Activated CD4-positive, alpha-beta T cell treated with anti-CD3 and anti-CD28 coated beads for 36 hours (primary cell): ENCODE data around the gene HS3ST4. TPM values are rescaled to one million over a fixed set of nuclear protein-coding genes. Genes with fewer than 3 reads are reported as not detected.
"Not testable (repeated sequence)": the region's sequence is repeated elsewhere in the genome, so short reads cannot be mapped to it uniquely, and the experiment has no call there.

ENCODE experiments used
- ATAC-seq: fragments of 200-7000 bp; cut with Tn5 transposase; one replicate; pipeline ENCODE4 v1.10.0; 2021; ENCODE audit warnings: mild to moderate bottlenecking, moderate library complexity
- CTCF ChIA-PET: fragments of 350-600 bp; sonication (Branson Sonifier 250); formaldehyde crosslinking; loops from one replicate; lab custom pipeline; 2021; ENCODE audit warnings: antibody characterized with exemption; lab: Charles Lee
- POLR2A ChIA-PET: fragments of 350-600 bp; sonication (Branson Sonifier 250); formaldehyde crosslinking; loops from one replicate; lab custom pipeline; 2021; ENCODE audit warnings: antibody characterized with exemption, inconsistent platforms; lab: Charles Lee
- DNase-seq: peaks from one replicate; pipeline ENCODE4 v3.0.0-alpha.2; 2020
- H3K27ac Mint-ChIP-seq: one replicate; pipeline ENCODE4 v1.8.0; 2021; ENCODE audit warnings: mixed read lengths
- H3K27me3 Mint-ChIP-seq: one replicate; pipeline ENCODE4 v1.8.0; 2021; ENCODE audit warnings: mixed read lengths
- H3K36me3 Mint-ChIP-seq: one replicate; pipeline ENCODE4 v1.8.0; 2021; ENCODE audit warnings: low read depth, mixed read lengths
- H3K4me1 Mint-ChIP-seq: one replicate; pipeline ENCODE4 v1.8.0; 2021; ENCODE audit warnings: mixed read lengths
- H3K4me3 Mint-ChIP-seq: one replicate; pipeline ENCODE4 v1.8.0; 2021; ENCODE audit warnings: mild to moderate bottlenecking, moderate library complexity, mixed read lengths
- H3K9me3 Mint-ChIP-seq: one replicate; pipeline ENCODE4 v1.8.0; 2021; ENCODE audit warnings: low read depth, mixed read lengths
- intact Hi-C, 2 experiments: fragments of 100-400 bp; cut with DNase I in 1 of 2; cut with micrococcal nuclease in 1 of 2; formaldehyde crosslinking; loops; one replicate each; pipeline versions ENCODE4 v1.14.2 to v1.15.1; 2022 to 2024; cut with DNase I, micrococcal nuclease
- total RNA-seq, 2 experiments: library from RNA; stranded (reverse); gene quantifications; one replicate each; pipeline ENCODE4 v1.2.3, GENCODE V29; 2021

HS3ST4 gene
- total RNA-seq, 2 experiments from 2014 or later: not detected

DNA sequence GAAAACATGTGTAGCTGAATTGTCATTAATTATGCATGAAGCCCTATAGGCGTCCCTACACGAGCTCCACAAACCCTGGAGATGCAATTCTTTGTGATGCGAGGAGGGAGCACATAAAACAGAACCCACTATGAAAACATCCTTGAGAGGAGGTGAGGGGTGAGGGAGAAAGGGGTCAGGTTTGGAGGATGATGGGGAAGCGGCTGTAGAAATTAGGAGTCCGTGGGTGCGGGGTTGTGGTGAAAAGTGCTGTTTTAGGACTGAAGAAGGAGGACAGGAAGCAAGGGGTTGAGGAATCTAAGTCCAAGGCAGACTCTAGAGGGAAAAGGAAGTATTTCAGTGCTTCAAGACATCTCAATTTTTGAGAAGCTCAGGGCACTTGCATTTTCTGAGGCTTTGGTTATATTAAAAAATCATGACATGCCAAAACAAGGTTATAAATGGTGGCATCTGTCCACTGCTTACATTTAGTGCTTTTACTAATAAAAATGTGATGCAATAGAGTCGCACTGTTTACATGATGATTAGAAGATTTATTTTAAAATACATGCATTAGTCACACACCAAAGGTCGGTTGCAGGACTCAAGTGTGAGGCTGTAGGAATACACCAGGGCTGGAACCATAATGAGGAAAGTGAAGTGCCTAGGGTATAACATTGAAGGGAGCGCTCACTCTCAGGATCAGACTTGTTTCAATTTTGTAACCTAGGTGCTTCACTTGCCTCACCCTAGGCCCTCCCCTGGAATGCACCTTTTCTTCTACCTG is 379.5 kb downstream of the HS3ST4 start:
- Mint-ChIP-seq H3K9me3 (no peaks in the 10 kb centered on the region), H3K4me1 (no peaks in the 10 kb centered on the region), H3K27ac (no peak overlapping the region), H3K4me3 (no peak overlapping the region), H3K27me3 (peaks cover 5% of the 10 kb centered on the region), H3K36me3 (no peaks in the 10 kb centered on the region)
- no peak for ATAC-seq
- intact Hi-C loops: no loop called here
- ChIA-PET CTCF (no interaction called here), POLR2A (no interaction called here)
- no peak for DNase-seq

DNA sequence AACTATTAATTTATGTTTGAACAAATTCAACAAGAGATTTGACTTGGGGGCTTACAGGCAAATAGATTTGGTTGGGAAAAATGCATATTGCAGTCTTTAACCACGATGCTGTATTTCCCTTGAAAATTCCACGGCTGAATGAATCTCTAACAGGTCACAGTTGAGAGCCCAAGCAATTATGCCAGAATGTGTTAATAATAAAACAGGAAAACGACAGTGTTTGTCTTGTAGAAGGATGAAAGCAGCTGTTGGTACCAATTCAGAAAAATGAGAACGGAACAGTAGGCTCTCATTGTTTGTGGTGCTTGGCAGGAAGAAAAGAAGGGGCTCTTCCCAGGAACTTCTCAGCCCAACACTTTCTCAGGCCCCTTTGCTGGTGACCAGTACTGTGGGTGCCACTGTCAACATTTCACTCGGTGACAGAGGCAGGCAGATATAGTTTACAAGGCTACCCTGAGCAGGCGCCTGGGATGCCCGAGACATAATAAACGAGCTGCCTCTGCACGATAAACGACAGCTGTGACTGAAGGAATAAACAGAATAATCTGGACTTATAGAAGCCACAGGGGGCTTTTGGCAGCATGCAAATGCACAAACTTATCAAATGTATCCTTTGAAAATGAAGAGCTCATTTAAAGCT is 387.1 kb downstream of the HS3ST4 start:
- Mint-ChIP-seq H3K36me3 (no peaks in the 10 kb centered on the region), H3K4me3 (no peak overlapping the region), H3K27me3 (peaks cover 12% of the 10 kb centered on the region), H3K27ac (no peak overlapping the region), H3K9me3 (peaks cover 5% of the 10 kb centered on the region), H3K4me1 (no peaks in the 10 kb centered on the region)
- CTCF ChIA-PET: no interaction called here
- ATAC-seq: no peak
- POLR2A ChIA-PET: no interaction called here
- intact Hi-C loops: no loop called here
- no peak for DNase-seq

DNA sequence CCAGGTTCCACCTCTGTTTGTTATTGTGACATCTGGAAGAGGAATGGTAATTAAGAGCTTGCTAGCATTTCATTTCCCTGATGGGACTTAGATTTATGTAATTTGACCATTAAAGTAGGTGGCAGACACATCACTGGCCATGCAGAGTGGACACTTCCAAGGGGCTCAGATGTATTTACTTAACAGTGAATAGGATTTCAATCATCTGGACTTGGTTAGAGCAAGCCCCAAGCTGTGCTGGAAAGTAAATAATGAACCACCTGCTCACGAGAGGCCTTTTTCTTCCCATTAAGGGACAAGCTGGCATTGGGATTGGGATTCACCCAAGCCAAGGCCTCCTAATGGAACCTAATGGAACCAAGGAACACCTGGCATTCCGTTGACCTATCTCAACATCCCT is 395.3 kb downstream of the HS3ST4 start:
- POLR2A ChIA-PET: no interaction called here

DNA sequence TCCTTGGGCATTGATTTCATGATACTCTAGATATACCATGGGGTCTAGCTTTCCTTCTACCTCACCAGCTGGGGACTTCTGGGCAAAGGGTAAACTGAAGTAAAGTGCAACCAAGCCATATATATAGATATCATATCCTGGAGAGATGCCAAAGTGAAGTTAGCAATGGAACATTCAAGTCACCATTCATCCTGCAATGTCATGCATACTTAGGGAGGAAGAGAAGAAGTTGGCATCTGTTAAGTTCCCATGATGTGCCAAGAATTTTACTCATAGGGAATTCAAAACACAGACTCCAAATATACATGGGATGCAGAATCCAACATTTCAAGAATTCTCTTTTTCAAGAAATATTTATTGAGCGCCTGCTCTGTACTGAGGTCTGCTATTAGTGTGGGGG is 399.8 kb downstream of the HS3ST4 start:
- CTCF ChIA-PET: interaction anchor here (0.7 kb wide), 1 partner anchor 216 kb away, joined by 3 read pairs; no protein-coding TSS in a partner anchor
- Mint-ChIP-seq H3K36me3 (no peaks in the 10 kb centered on the region), H3K4me3 (no peak overlapping the region), H3K4me1 (no peaks in the 10 kb centered on the region), H3K9me3 (peaks cover 5% of the 10 kb centered on the region), H3K27me3 (peaks cover 22% of the 10 kb centered on the region), H3K27ac (no peak overlapping the region)
- intact Hi-C loops: no loop called here
- DNase-seq (no peak), ATAC-seq (no peak)
- POLR2A ChIA-PET: no interaction called here

More for the DNA sequence above, 395.3 kb downstream of the HS3ST4 start:
- CTCF ChIA-PET: no interaction called here
- Mint-ChIP-seq H3K27ac (no peak overlapping the region), H3K27me3 (peaks cover 10% of the 10 kb centered on the region), H3K4me1 (no peaks in the 10 kb centered on the region), H3K9me3 (no peaks in the 10 kb centered on the region), H3K36me3 (no peaks in the 10 kb centered on the region), H3K4me3 (no peak overlapping the region)
- DNase-seq: no peak
- no peak for ATAC-seq
- intact Hi-C loops: no loop called here

DNA sequence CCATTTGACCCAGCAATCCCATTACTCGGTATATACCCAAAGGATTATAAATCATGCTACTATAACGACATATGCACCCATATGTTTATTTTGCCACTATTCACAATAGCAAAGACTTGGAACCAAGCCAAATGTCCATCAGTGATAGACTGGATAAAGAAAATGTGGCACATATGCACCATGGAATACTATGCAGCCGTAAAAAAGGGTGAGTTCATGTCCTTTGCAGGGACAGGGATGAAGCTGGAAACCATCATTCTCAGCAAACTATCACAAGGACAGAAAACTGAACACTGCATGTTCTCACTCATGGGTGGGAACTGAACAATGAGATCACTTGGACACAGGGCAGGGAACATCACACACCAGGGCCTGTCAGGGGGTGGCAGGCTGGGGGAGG is 406.4 kb downstream of the HS3ST4 start:
- CTCF ChIA-PET, intact Hi-C loops, ATAC-seq, H3K4me1 Mint-ChIP-seq, DNase-seq, H3K4me3 Mint-ChIP-seq, H3K9me3 Mint-ChIP-seq, H3K27ac Mint-ChIP-seq, H3K36me3 Mint-ChIP-seq, POLR2A ChIA-PET: not testable (repeated sequence)
- peaks cover 11% of the 10 kb centered on the region for H3K27me3 Mint-ChIP-seq

DNA sequence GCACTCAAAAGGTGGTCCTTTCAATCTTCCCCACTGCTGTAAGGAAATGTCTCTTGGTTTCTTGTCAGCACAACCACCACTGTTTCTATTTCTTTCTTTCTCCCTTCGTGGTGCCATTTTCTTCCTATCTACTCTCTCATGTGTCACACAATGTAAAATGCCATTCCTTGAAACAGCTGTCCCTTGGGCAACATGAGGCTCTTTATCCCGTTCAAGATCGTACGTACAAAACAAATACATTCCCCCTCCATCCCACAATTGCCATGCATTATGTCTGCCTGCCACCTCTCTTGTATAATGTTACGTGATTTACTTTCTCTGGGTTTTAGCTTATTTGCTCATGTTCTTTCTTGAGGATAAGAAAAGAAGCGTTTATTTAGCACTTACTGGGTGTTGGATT is 410.6 kb downstream of the HS3ST4 start:
- ChIA-PET CTCF (no interaction called here), POLR2A (no interaction called here)
- no peaks in the 10 kb centered on the region for H3K9me3 Mint-ChIP-seq
- ATAC-seq: no peak
- peaks cover 7% of the 10 kb centered on the region for H3K27me3 Mint-ChIP-seq
- no peak for DNase-seq
- no peak overlapping the region for H3K27ac Mint-ChIP-seq
- no peak overlapping the region for H3K4me3 Mint-ChIP-seq
- H3K36me3 Mint-ChIP-seq: no peaks in the 10 kb centered on the region
- intact Hi-C loops: no loop called here
- no peaks in the 10 kb centered on the region for H3K4me1 Mint-ChIP-seq

DNA sequence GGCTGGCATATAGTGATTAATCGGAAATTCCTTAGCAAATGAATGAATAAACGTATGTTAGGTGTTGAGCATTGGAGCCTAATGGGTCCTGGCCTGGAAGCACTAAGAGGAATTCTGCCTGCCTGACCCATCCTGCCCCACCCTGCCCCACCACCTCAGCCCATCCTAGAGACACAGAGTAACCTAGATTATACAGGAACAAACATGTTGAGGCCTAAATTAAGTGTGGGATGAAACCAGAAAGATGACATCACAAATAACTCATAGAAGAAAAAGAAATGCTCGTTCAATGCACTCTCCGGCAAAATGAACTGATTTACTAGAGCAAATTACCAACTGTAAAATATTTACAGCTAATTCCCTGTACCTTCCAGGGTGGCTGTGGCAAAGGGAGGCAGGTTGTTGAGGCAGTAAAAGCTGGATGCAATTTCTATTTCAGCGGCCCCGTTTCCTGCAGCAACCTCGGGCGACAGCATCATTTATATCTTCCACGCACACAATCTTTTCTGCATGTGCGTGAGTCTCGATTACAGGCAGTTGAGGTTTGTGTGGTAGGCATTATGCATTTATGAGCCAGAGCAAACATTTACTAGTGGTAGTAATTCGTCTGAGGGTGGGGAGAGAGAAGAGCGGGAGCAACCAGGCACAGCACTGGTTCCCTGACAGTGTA is 417.2 kb downstream of the HS3ST4 start:
- H3K4me3 Mint-ChIP-seq: no peak overlapping the region
- peaks cover 18% of the 10 kb centered on the region for H3K27me3 Mint-ChIP-seq
- no peak for ATAC-seq
- H3K36me3 Mint-ChIP-seq: no peaks in the 10 kb centered on the region
- intact Hi-C loops: no loop called here
- no peaks in the 10 kb centered on the region for H3K9me3 Mint-ChIP-seq
- no peak overlapping the region for H3K27ac Mint-ChIP-seq
- DNase-seq: no peak
- POLR2A ChIA-PET: no interaction called here
- CTCF ChIA-PET: no interaction called here
- no peaks in the 10 kb centered on the region for H3K4me1 Mint-ChIP-seq

DNA sequence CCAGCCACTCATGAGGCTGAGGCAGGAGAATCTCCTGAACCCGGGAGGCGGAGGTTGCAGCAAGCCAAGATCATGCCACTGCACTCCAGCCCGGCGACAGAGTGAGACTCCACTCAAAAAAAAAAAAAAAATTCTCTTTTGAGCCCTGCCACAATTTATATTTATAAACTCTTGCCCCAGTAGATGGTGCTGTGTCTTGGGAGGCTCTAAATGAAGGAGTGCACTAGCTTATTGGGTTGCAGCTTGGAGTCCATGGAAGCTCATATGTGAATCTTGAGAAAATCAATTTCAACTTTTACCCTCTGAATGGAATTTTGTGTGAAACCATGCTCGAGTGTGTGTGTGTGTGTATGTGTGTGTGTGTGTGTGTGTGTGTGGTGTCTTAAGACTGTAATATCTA is 420.1 kb downstream of the HS3ST4 start:
- no peaks in the 10 kb centered on the region for H3K4me1 Mint-ChIP-seq
- no peaks in the 10 kb centered on the region for H3K9me3 Mint-ChIP-seq
- intact Hi-C loops: no loop called here
- peaks cover 17% of the 10 kb centered on the region for H3K27me3 Mint-ChIP-seq
- ChIA-PET POLR2A (no interaction called here), CTCF (interaction anchor here (0.6 kb wide), 2 partner anchors 259 to 1668 kb away, joined by 3 read pairs; no protein-coding TSS in a partner anchor)
- no peak overlapping the region for H3K4me3 Mint-ChIP-seq
- H3K27ac Mint-ChIP-seq: no peak overlapping the region
- no peak for ATAC-seq
- DNase-seq: no peak
- H3K36me3 Mint-ChIP-seq: no peaks in the 10 kb centered on the region

DNA sequence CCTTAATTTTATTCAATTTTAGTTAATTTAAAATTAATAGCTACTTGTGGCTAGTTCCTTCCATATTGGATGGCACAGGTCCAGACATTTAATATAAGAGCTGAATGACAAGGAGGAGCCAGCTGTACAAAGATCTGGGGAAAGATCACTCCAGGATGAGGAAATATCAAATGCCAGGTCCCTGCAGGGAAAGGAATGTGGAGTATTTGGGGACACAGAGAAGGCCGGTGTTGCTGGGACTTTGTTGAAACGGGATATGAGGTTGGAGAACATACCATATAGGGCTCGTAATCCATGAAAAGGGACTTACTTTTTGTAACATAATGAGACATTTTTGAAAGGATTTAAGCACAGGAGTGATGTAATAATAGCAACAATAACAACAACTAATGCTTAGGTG is 426.8 kb downstream of the HS3ST4 start:
- Mint-ChIP-seq H3K9me3 (no peaks in the 10 kb centered on the region), H3K27ac (no peak overlapping the region), H3K4me1 (no peaks in the 10 kb centered on the region), H3K4me3 (no peak overlapping the region), H3K27me3 (peaks cover 9% of the 10 kb centered on the region), H3K36me3 (no peaks in the 10 kb centered on the region)
- ChIA-PET POLR2A (no interaction called here), CTCF (no interaction called here)
- ATAC-seq (no peak), DNase-seq (no peak)
- intact Hi-C loops: no loop called here

DNA sequence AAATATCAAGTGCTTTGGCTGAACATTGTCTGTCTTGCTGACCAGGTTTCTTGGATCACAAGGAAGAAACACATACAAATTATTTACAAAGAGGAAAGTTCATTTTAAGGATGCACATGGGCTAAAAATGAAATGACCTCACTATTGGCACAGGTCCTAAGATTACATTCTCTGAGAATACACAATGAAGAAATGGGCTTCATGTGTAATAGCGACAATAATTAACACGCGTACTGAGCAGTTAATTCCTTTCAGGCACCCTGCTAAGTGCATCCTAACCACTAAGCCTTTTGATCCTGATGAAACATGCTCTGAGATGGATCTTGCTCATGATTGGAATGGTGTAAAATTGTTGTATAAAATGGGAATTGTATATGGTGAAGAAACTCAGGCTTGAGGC is 429.0 kb downstream of the HS3ST4 start:
- no peaks in the 10 kb centered on the region for H3K36me3 Mint-ChIP-seq
- ATAC-seq (no peak), DNase-seq (no peak)
- no peak overlapping the region for H3K4me3 Mint-ChIP-seq
- ChIA-PET POLR2A (no interaction called here), CTCF (interaction anchor here (0.7 kb wide), 1 partner anchor 160 kb away, joined by 3 read pairs; no protein-coding TSS in a partner anchor)
- H3K27me3 Mint-ChIP-seq: peaks cover 7% of the 10 kb centered on the region
- H3K27ac Mint-ChIP-seq: no peak overlapping the region
- intact Hi-C loops: no loop called here
- no peaks in the 10 kb centered on the region for H3K9me3 Mint-ChIP-seq
- no peaks in the 10 kb centered on the region for H3K4me1 Mint-ChIP-seq

DNA sequence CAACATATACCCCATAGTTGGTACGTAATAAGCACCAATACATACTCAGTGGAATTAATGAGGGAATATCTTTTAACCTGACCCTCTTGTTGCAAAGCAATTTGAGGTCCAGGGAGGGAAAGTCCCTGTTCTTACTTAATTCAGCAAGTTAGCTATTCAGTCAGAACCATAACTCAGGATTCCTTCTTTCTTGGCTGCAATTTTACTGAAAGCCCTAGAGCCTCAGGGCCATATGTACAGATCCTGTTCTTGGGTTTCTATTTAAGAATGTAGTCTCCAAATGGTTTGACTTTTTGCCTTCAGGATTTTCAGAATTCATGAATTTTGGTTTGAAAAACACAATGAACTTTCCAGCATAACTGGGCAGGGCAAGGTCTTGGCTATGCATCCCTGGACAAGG is 436.5 kb downstream of the HS3ST4 start:
- CTCF ChIA-PET: interaction anchor here (1.2 kb wide), 1 partner anchor 40 kb away, joined by 3 read pairs; no protein-coding TSS in a partner anchor
- Mint-ChIP-seq H3K4me3 (no peak overlapping the region), H3K36me3 (no peaks in the 10 kb centered on the region), H3K27ac (no peak overlapping the region), H3K9me3 (no peaks in the 10 kb centered on the region), H3K4me1 (no peaks in the 10 kb centered on the region), H3K27me3 (peaks cover 16% of the 10 kb centered on the region)
- intact Hi-C loops: no loop called here
- DNase-seq (no peak), ATAC-seq (no peak)
- POLR2A ChIA-PET: no interaction called here

DNA sequence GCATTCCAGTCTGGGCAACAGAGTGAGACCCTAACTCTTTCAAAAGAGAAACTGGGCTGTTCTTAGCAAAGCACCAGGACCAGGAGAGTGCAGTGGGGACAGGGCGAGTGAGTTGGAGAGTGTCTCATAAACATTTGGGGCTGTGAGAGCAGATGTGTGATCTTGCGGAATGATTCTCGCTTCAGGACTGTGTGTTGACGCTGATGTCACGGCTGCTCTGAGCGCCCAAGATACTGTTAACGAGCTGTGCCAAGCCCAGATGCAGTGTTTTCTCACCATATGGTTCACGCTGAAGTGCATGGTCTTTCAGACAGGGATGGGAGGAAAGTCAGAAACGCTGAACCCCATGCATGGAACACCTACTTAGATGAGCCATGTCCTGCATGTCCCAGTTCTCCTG is 438.2 kb downstream of the HS3ST4 start:
- no peaks in the 10 kb centered on the region for H3K9me3 Mint-ChIP-seq
- H3K4me1 Mint-ChIP-seq: no peaks in the 10 kb centered on the region
- CTCF ChIA-PET: no interaction called here
- POLR2A ChIA-PET: no interaction called here
- intact Hi-C loops: no loop called here
- H3K27me3 Mint-ChIP-seq: peaks cover 13% of the 10 kb centered on the region
- no peak overlapping the region for H3K4me3 Mint-ChIP-seq
- no peak overlapping the region for H3K27ac Mint-ChIP-seq
- no peaks in the 10 kb centered on the region for H3K36me3 Mint-ChIP-seq
- ATAC-seq: no peak
- no peak for DNase-seq
